HFF-Myc (cell line): ENCODE measurements around the gene ANKRD12.

Experiments
- DNase-seq: peaks from one replicate; pipeline ENCODE4 v3.0.0-alpha.2; 2011; ENCODE audit warnings: low read depth; ENCODE audit errors: extremely low read depth
- H3K4me3 ChIP-seq: replicated peaks from 2 replicates; pipeline ENCODE4 v1.5.1; 2011; ENCODE audit warnings: low read depth, mild to moderate bottlenecking, control low read depth, low read length
- TF ChIP-seq, protein P1 (sequence below): IDR thresholded peaks from 2 replicates; pipeline ENCODE4 v1.5.1; 2012; ENCODE audit warnings: mild to moderate bottlenecking, low read depth, low read length, control low read depth; ENCODE audit errors: missing control alignments

The ANKRD12 gene

DNA sequence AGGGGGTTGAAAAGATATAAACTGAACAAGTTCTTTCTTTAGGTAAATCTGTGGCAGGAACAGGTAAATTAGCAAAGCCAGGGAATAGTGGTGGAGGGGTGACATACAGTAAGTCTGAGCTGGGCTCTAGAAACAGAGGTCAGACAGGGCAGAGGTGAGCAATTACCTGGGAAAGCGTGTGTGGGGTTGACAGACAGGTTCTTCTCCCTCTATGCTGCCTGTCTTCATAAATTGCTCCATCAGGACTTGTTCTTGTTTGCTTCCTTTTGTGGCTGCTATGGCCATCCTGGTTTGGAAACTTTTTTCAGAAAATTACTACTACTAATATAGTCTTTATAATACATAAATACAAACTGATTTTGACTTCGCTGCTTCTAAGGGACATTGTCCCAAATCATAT lies 3.4 kb upstream of the ANKRD12 start:
- no peak overlapping the region for H3K4me3 ChIP-seq
- TF ChIP-seq, protein P1, sequence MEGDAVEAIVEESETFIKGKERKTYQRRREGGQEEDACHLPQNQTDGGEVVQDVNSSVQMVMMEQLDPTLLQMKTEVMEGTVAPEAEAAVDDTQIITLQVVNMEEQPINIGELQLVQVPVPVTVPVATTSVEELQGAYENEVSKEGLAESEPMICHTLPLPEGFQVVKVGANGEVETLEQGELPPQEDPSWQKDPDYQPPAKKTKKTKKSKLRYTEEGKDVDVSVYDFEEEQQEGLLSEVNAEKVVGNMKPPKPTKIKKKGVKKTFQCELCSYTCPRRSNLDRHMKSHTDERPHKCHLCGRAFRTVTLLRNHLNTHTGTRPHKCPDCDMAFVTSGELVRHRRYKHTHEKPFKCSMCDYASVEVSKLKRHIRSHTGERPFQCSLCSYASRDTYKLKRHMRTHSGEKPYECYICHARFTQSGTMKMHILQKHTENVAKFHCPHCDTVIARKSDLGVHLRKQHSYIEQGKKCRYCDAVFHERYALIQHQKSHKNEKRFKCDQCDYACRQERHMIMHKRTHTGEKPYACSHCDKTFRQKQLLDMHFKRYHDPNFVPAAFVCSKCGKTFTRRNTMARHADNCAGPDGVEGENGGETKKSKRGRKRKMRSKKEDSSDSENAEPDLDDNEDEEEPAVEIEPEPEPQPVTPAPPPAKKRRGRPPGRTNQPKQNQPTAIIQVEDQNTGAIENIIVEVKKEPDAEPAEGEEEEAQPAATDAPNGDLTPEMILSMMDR: no peak
- no peak for DNase-seq

DNA sequence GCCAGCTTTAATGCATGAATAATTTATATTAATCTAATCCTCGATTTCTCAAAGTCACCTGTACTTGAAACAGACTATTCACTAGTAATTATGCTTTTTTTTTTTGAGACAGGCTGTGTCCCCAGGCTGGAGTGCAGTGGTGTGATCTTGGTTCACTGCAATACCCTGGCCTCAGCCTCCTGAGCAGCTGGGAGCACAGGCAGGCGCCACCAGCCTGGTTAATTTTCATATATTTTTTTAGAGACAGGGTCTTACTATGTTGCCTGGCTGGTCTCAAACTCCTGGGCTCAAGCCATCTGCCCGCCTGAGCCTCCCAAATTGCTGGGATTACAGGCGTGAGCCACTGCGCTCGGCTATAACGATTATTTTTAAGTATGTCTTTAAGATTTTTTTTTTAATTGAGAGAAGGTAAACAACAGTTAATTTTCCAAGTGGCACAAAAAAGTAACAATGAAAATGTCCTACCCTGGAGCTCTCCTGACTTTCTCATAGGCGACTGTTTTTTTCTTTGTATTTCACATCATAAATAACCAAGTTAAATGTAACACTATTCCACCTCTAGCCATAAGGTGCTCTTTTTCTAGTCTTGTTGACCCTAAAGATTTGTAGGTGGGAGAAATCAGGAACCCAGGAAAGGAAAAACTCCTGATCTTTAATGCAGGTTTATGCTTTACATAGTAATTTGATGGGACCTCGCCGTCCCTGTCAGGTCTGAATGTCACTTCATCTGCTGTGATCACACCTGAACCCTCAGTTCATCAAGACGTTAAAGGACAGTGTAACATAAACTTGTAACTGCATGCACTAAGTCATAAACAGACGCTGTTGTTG lies 1.3 kb upstream of the ANKRD12 start:
- no peak for DNase-seq
- TF ChIP-seq, protein P1: no peak
- peak overlapping the region; percentile 56 for H3K4me3 ChIP-seq

DNA sequence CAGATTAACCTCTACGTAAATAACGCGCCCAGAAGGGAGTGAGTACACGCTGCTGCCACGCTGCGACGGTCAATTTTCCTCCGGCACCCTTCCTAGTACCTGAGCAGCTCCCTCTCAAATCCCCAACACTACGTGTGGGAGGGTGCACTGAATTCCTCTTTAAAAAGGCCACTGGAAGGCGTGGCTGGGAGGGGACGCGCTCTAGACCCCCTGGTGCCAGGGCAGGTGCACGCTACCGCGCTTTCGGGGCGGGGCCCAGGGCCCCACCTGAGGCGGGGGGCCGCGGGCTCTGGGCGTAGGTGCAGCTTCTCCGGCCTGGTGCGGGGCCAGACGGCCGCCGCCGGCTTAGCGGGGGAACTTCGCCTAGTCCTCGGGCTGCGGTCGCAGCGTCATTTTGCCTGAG lies 668 bp upstream of the ANKRD12 start:
- H3K4me3 ChIP-seq: peak overlapping the region; percentile 56
- peak; percentile 9 for DNase-seq
- TF ChIP-seq, protein P1: no peak

DNA sequence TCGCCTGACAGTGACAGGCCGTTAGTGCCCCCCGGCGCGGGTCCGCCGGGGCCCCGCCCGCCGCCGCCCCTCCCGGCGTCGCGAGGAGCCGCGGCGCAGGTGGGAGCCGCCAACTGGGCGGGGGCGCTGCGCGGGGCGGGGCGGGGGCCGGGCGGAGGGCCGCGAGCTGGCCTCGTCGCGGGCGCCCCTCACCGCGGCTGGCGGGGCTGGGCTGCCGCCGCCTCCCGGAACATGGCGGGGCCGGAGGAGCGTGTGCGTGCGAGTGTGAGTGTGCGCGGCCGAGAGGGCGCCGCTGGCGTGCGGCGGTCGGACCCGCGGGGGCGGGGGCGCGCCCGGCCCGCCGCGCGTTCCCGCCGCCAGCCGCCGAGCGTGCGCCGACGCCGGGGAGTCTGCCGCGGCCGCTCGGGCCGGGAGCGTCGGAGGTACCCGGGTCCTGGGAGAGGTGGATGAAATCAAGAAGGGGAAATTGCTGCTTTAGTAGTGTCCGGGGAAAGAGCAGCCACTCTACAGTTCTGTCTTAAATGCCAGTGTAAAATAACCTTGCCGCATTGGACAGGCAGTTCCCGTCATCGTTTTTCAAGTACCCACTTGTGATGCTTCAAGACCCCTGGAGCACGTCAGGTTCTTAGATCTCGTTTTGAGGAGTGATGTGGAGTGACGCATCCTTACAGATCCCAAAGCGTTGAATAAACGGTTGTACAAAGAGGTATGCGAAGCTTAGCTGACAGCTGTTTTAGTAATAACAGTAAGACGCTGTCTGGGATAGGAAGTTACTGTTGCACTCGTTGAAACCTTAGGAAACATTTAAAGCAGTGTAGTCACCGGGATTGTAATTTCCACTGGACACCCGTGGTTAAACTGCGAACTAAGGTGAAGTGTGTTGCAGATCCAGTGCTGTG lies 836 bp downstream of the ANKRD12 start:
- peak overlapping the region; percentile 56 for H3K4me3 ChIP-seq
- DNase-seq: peak; percentile 33
- TF ChIP-seq, protein P1: no peak

DNA sequence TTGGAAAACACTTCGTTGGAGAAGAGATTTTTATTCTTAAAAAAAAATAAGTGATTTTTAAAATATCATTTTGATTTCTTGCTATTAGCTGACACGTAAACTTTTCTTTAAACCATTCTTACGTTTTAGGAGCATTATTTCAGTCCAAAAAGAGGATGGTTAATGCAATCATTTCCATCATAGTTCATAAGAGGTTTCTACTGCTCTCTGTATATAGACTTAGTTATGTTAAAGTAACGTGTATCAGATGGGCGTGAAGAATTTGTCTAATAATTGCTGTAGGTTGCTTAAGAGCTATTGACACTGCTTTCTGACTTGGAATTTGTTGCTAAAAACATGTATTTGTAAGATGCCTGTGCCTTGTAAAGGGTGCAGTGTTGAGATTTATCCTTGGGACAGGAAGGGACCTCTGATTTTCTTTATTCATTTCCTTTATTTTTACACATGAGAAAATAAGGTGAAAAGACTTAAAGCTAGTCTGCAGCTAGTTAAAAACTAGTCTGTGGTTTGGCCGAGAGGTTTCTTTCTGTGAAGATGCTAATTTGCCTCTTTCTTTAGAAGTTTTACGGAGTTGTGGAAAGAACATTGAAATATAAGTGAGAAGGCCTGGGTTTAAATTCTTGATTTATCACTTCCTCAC lies 2.9 kb downstream of the ANKRD12 start:
- no peak overlapping the region for H3K4me3 ChIP-seq
- TF ChIP-seq, protein P1: no peak
- no peak for DNase-seq

DNA sequence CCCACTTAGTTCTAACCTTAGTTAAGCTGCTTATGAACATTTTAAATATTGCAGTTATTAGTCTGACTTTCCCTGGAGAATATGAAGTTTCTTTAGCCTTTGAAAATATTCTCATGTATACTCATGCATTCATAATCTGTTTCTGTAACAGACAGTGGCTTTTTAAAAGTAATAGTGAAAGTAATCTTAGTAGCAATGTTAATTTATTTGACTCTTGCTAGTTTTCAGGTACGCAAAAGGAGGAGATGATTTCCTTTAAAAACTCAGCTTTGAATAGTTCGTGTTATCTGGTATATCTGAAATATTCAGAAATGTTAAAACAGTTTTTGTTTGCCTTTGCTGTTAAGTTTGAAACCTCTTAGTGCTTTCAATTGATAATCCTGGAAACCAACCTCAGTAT lies 3.8 kb downstream of the ANKRD12 start:
- no peak for DNase-seq
- no peak overlapping the region for H3K4me3 ChIP-seq
- TF ChIP-seq, protein P1: no peak
